K562 (cell line): ENCODE data around the gene GMDS. TPM values are rescaled to one million over a fixed set of nuclear protein-coding genes. Genes with fewer than 3 reads are reported as not detected.

Experiments
- ATAC-seq: fragments of 200-7000 bp; cut with Tn5 transposase; 3 replicates; pipeline ENCODE4 v1.9.1; 2020; ENCODE audit warnings: moderate library complexity
- BruUV-seq: library from RNA; stranded (reverse); fragments of 400-500 nt; replicated peaks from 2 replicates; lab custom pipeline; 2021; lab: Mats Ljungman, UMichigan
- CTCF ChIA-PET: fragments of 300-600 bp; formaldehyde crosslinking; extraction: SDS; loops from one replicate; lab custom pipeline; 2021; ENCODE audit warnings: low intra/inter-chr PET ratio; lab: Yijun Ruan, JAX
- POLR2A ChIA-PET: fragments of 300-600, 350-650 bp; sonication (Branson Sonifier 250); formaldehyde crosslinking; extraction: SDS; loops from one replicate; lab custom pipeline; 2021; ENCODE audit warnings: antibody characterized with exemption, inconsistent platforms; lab: Yijun Ruan, JAX
- DNase-seq, 4 experiments: peaks; one replicate each; pipeline versions ENCODE4 v3.0.0 to v3.0.0-alpha.2; 2011 to 2018; ENCODE audit warnings: low spot score in 3 of 4, mixed read lengths in 3 of 4; ENCODE audit errors: extremely low read depth in 1 of 4
- FAIRE-seq: peaks from 2 replicates; lab custom pipeline; 2011; peaks lifted over from hg19 to GRCh38; lab: Jason Lieb, UNC
- H2AFZ ChIP-seq: 2 replicates; pipeline ENCODE4 v1.6.0; 2011; ENCODE audit warnings: low read depth, low read length, control low read depth, inconsistent platforms
- H3K27ac ChIP-seq: fragments of 200-600 bp; 3 replicates; pipeline ENCODE4 v1.8.0; 2011; ENCODE audit warnings: low read depth, mild to moderate bottlenecking, control low read depth, inconsistent platforms, low read length, moderate library complexity, mixed read lengths; ENCODE audit errors: extremely low read depth
- H3K27me3 ChIP-seq, 2 experiments: fragments of 300-600 bp in 1 of 2; 2 replicates in 1 of 2; 3 replicates in 1 of 2; pipeline versions ENCODE4 v1.6.0 to v1.8.0; 2011; ENCODE audit warnings: inconsistent platforms in 2 of 2, low read length in 2 of 2, mild to moderate bottlenecking in 1 of 2, mixed read lengths in 1 of 2, moderate library complexity in 1 of 2; ENCODE audit not compliant: control insufficient read depth in 2 of 2, insufficient read depth in 2 of 2
- H3K36me3 ChIP-seq: fragments of 300-600 bp; 3 replicates; pipeline ENCODE4 v1.8.0; 2011; ENCODE audit warnings: mild to moderate bottlenecking, low read length, inconsistent platforms; ENCODE audit not compliant: control insufficient read depth, insufficient read depth
- H3K4me1 ChIP-seq, 2 experiments: fragments of 200-600 bp in 1 of 2; replicated peaks in 1 of 2; 2 replicates in 1 of 2; 3 replicates in 1 of 2; pipeline versions ENCODE4 v1.5.1 to v1.8.0; 2011; ENCODE audit warnings: inconsistent platforms in 2 of 2, low read length in 2 of 2, mild to moderate bottlenecking in 1 of 2, mixed read lengths in 1 of 2, moderate library complexity in 1 of 2; ENCODE audit not compliant: control insufficient read depth in 2 of 2, insufficient read depth in 2 of 2
- H3K4me2 ChIP-seq: 2 replicates; pipeline ENCODE4 v1.6.1; 2011; ENCODE audit warnings: low read length, control low read depth, inconsistent platforms, mixed read lengths; ENCODE audit not compliant: insufficient read depth
- H3K4me3 ChIP-seq: fragments of 200-600 bp; sonication (generic), shearing (Covaris generic); 2 replicates; pipeline ENCODE4 v1.5.1; 2016; ENCODE audit warnings: control low read depth, inconsistent platforms
- H3K79me2 ChIP-seq: fragments of 200-600 bp; 3 replicates; pipeline ENCODE4 v1.8.0; 2011; ENCODE audit warnings: low read length, inconsistent platforms; ENCODE audit not compliant: control insufficient read depth, insufficient read depth
- H3K9ac ChIP-seq, 2 experiments: 2 replicates each; pipeline versions ENCODE4 v1.6.0 to v1.6.1; 2011; ENCODE audit warnings: low read depth in 2 of 2, low read length in 2 of 2, control low read depth in 1 of 2, inconsistent platforms in 1 of 2, mild to moderate bottlenecking in 1 of 2, mixed read lengths in 1 of 2; ENCODE audit not compliant: insufficient read depth in 1 of 2
- H3K9me1 ChIP-seq: one replicate; pipeline ENCODE4 v1.6.0; 2011; ENCODE audit warnings: inconsistent platforms, mild to moderate bottlenecking, low read length, moderate library complexity; ENCODE audit not compliant: control insufficient read depth, insufficient read depth
- H3K9me3 ChIP-seq: replicated peaks from 2 replicates; pipeline ENCODE4 v1.5.1; 2011; ENCODE audit warnings: low read depth, low read length, inconsistent platforms; ENCODE audit not compliant: control insufficient read depth, insufficient read depth
- H4K20me1 ChIP-seq: replicated peaks from 2 replicates; pipeline ENCODE4 v1.6.1; 2011; ENCODE audit warnings: low read length, inconsistent platforms, mixed read lengths; ENCODE audit not compliant: control insufficient read depth, insufficient read depth
- ARID2 ChIP-seq: fragments of 450-650 bp; IDR thresholded peaks from 2 replicates; pipeline ENCODE4 v1.6.1; 2017; ENCODE audit warnings: antibody characterized with exemption, mild to moderate bottlenecking
- BMI1 ChIP-seq: fragments of 150-350 bp; IDR thresholded peaks from 2 replicates; pipeline ENCODE4 v1.6.1; 2014; ENCODE audit warnings: low read length
- CBX2 ChIP-seq: fragments of 200-600 bp; sonication (generic); IDR thresholded peaks from one replicate; pipeline ENCODE4 v1.6.1; 2012; ENCODE audit warnings: mild to moderate bottlenecking, low read length, inconsistent platforms; ENCODE audit not compliant: insufficient read depth, poor library complexity, severe bottlenecking
- CBX8 ChIP-seq: fragments of 200-600 bp; sonication (generic); IDR thresholded peaks from 2 replicates; pipeline ENCODE4 v1.6.1; 2012; ENCODE audit warnings: borderline replicate concordance, mixed run types, low read depth, mild to moderate bottlenecking, moderate library complexity, mixed read lengths, low read length, control low read depth, inconsistent platforms; ENCODE audit not compliant: poor library complexity, severe bottlenecking; ENCODE audit errors: extremely low read depth
- CEBPZ ChIP-seq: fragments of 150-350 bp; IDR thresholded peaks from 2 replicates; pipeline ENCODE4 v1.6.1; 2014; ENCODE audit warnings: low read depth, mild to moderate bottlenecking, low read length, borderline replicate concordance
- PRDM10 ChIP-seq: fragments of 450-650 bp; IDR thresholded peaks from 2 replicates; pipeline ENCODE4 v1.6.1; 2018; ENCODE audit not compliant: partially characterized antibody
- SIX5 ChIP-seq, 2 experiments: IDR thresholded peaks; 2 replicates each; pipeline ENCODE4 v1.6.1; 2011; ENCODE audit warnings: low read length in 2 of 2, borderline replicate concordance in 1 of 2, low read depth in 1 of 2, mild to moderate bottlenecking in 1 of 2, moderate library complexity in 1 of 2; ENCODE audit not compliant: insufficient read depth in 1 of 2
- TGIF2 ChIP-seq: sonication (generic); formaldehyde crosslinking; IDR thresholded peaks from 2 replicates; pipeline ENCODE4 v1.8.1; 2022; ENCODE audit warnings: mild to moderate bottlenecking, missing genetic modification reagents, moderate library complexity
- ZNF41 ChIP-seq: fragments of 250-450 bp; sonication (Bioruptor Pico); conservative IDR thresholded peaks from 2 replicates; pipeline ENCODE4 v1.4.0; 2020; ENCODE audit warnings: mild to moderate bottlenecking
- WGBS: fragments of 100-300 bp; shearing (Covaris generic); methylation state at CpG from one replicate; pipeline ENCODE4 v1.1.6; 2016; ENCODE audit warnings: low coverage, mixed read lengths; ENCODE audit not compliant: insufficient coverage; ENCODE audit errors: missing lambda C conversion rate; 5-methylcytosine and 5-hydroxymethylcytosine counted together
- in situ Hi-C: fragments of 300-500 bp; cut with MboI; formaldehyde crosslinking; loops from 4 replicates; pipeline ENCODE4 v1.15.0; 2018; ENCODE audit warnings: inconsistent platforms, mixed read lengths
- intact Hi-C: fragments of 100-400 bp; cut with micrococcal nuclease; formaldehyde crosslinking; loops from 2 replicates; pipeline ENCODE4 v1.14.2; 2022
- polyA plus RNA-seq, 8 experiments: library from polyadenylated mRNA; depleted of rRNA in 4 of 8; stranded (reverse) in 5 of 8; unstranded in 3 of 8; fragments of >200 nt; fragmentation: Nextera tagmentation in 2 of 8; fragmentation: Illumina TruSeq in 1 of 8; extraction: Ambion mirVana in 2 of 8; extraction: Trizol in 1 of 8; gene quantifications; 2 replicates each; pipeline versions ENCODE4 v1.2.1 to v1.2.3, GENCODE V29; 2011 to 2014; ENCODE audit warnings: inconsistent platforms in 1 of 8, missing spikeins in 1 of 8
- total RNA-seq, 7 experiments: library from RNA; depleted of rRNA in 6 of 7; stranded (reverse); fragments of >200 nt in 6 of 7; fragmentation: Illumina TruSeq in 2 of 7; extraction: Trizol in 2 of 7; gene quantifications; 2 replicates each; pipeline versions ENCODE4 v1.2.1 to v1.2.3, GENCODE V29; 2011 to 2021; ENCODE audit warnings: low replicate concordance in 1 of 7

The GMDS gene
- total and polyA plus RNA-seq, 9 of the 15 experiments (the other 6 are each of a cell fraction or from before 2014, with no cell fraction given), result 0.48 to 31.8 (median 13.4) TPM

- Histone ChIP-seq H3K79me2 (no peaks in the 10 kb centered on the region), H3K9me3 (no peaks in the 10 kb centered on the region)
- intact Hi-C loops, result no loop called here
- 7% methylated on average over 10 of the region's 10 CpGs for WGBS
- ATAC-seq (no peak), DNase-seq (no peak), FAIRE-seq (no peak)
- CTCF ChIA-PET, result no interaction called here
- POLR2A ChIA-PET, result interaction anchor here (0.6 kb wide), 1 partner anchor 40 kb away, joined by 4 read pairs; no protein-coding TSS in a partner anchor
- BruUV-seq, result no TSS peak
- TF ChIP-seq PRDM10 (no peak), CEBPZ (no peak), SIX5 (IDR thresholded peaks at IDR 0.05; ENCODE audit: borderline replicate concordance in 1 of 2, insufficient read depth in 1 of 2, low read depth in 1 of 2, low read length in 2 of 2) (no peak), BMI1 (peak; percentile 17), ARID2 (no peak), CBX2 (peak; percentile 93), TGIF2 (CRISPR knock-in tag) (no peak), ZNF41 (CRISPR knock-in tag) (no peak), CBX8 (peak; percentile 69)
- TF ChIP-seq, all 486 proteins: peak for 3
- Histone ChIP-seq H3K4me1 (peaks cover 0 to 26% of the 10 kb centered on the region in 2 experiments; a peak in 2 of 5 replicates), H3K27me3 (peaks cover 30 to 48% of the 10 kb centered on the region in 2 experiments; a peak in 3 of 5 replicates), H3K27ac (no peak overlapping the region), H3K36me3 (no peaks in the 10 kb centered on the region), H2AFZ (no peak overlapping the region), H4K20me1 (no peaks in the 10 kb centered on the region), H3K4me3 (no peak overlapping the region), H3K4me2 (no peak overlapping the region), H3K9me1 (no peaks in the 10 kb centered on the region), H3K9ac (no peak overlapping the region)
- in situ Hi-C loops, result no loop called here
These were observed 633.0 kb downstream of the GMDS start for GRCh38 chr6:1612299-1612973.
